OCI-LY3 (cell line): ENCODE measurements around the gene DLK1.

ENCODE experiments used
- CTCF ChIP-seq: fragments of 200-600, 300-600 bp; sonication (generic); IDR thresholded peaks from 2 replicates; pipeline ENCODE4 v1.5.1; 2014; ENCODE audit warnings: antibody characterized with exemption, low read length, low read depth
- EZH2phosphoT487 ChIP-seq: fragments of 200-600 bp; shearing (Covaris generic); IDR thresholded peaks from 2 replicates; pipeline ENCODE4 v1.6.1; 2018; ENCODE audit warnings: antibody characterized with exemption, mixed run types, low read depth

GRCh38 chr14:100780246-100780645, 53.6 kb downstream of the DLK1 start:
- no peak for TF ChIP-seq CTCF
- no peak for TF ChIP-seq EZH2phosphoT487
